Endothelial cell of umbilical vein (primary cell): ENCODE measurements around the gene ANKS6. TPM values are rescaled to one million over a fixed set of nuclear protein-coding genes. Genes with fewer than 3 reads are reported as not detected.

Experiments
- BruUV-seq: library from RNA; stranded (reverse); fragments of 400-500 nt; replicated peaks from 2 replicates; lab custom pipeline; 2021; lab: Mats Ljungman, UMichigan
- CTCF ChIA-PET: fragments of 300-600, 350-600 bp; sonication (Branson Sonifier 250); formaldehyde crosslinking; loops from one replicate; lab custom pipeline; 2021; ENCODE audit warnings: antibody characterized with exemption, inconsistent platforms; lab: Charles Lee
- POLR2A ChIA-PET: fragments of 300-600, 350-600 bp; sonication (Branson Sonifier 250); formaldehyde crosslinking; loops from one replicate; lab custom pipeline; 2021; ENCODE audit warnings: antibody characterized with exemption, inconsistent platforms; lab: Charles Lee
- DNase-seq: peaks from one replicate; pipeline ENCODE4 v3.0.0-alpha.2; 2011; ENCODE audit warnings: low read depth, low spot score
- FAIRE-seq: peaks from 2 replicates; lab custom pipeline; 2011; peaks lifted over from hg19 to GRCh38; lab: Jason Lieb, UNC
- H2AFZ ChIP-seq: 2 replicates; pipeline ENCODE4 v1.6.0; 2012; ENCODE audit warnings: low read depth, low read length, control low read depth, inconsistent platforms
- H3K27ac ChIP-seq: 2 replicates; pipeline ENCODE4 v1.5.1; 2011; ENCODE audit warnings: low read depth, mild to moderate bottlenecking, control low read depth, low read length, moderate library complexity; ENCODE audit not compliant: insufficient read depth
- H3K27me3 ChIP-seq, 2 experiments: 2 replicates each; pipeline versions ENCODE4 v1.6.0 to v1.6.1; 2011; ENCODE audit warnings: low read length in 2 of 2, mixed read lengths in 1 of 2; ENCODE audit not compliant: control insufficient read depth in 2 of 2, insufficient read depth in 2 of 2
- H3K36me3 ChIP-seq, 2 experiments: 2 replicates in 1 of 2; 3 replicates in 1 of 2; pipeline ENCODE4 v1.5.1; 2011; ENCODE audit warnings: low read length in 2 of 2, mild to moderate bottlenecking in 1 of 2, moderate library complexity in 1 of 2; ENCODE audit not compliant: control insufficient read depth in 2 of 2, insufficient read depth in 2 of 2; ENCODE audit errors: extremely low read depth in 1 of 2
- H3K4me1 ChIP-seq: 3 replicates; pipeline ENCODE4 v1.5.1; 2011; ENCODE audit warnings: mild to moderate bottlenecking, low read length; ENCODE audit not compliant: control insufficient read depth, insufficient read depth; ENCODE audit errors: extremely low read depth
- H3K4me2 ChIP-seq: 2 replicates; pipeline ENCODE4 v1.6.1; 2011; ENCODE audit warnings: low read length, control low read depth, mixed read lengths; ENCODE audit not compliant: insufficient read depth
- H3K4me3 ChIP-seq, 3 experiments: fragments of 200-600 bp in 1 of 3; sonication (generic), shearing (Covaris generic) in 1 of 3; replicated peaks in 1 of 3; 2 replicates each; pipeline ENCODE4 v1.5.1; 2011 to 2016; ENCODE audit warnings: control low read depth in 3 of 3, low read length in 3 of 3, mild to moderate bottlenecking in 2 of 3, inconsistent platforms in 1 of 3, low read depth in 1 of 3, moderate library complexity in 1 of 3; ENCODE audit not compliant: insufficient read depth in 1 of 3
- H3K79me2 ChIP-seq: 2 replicates; pipeline ENCODE4 v1.6.0; 2012; ENCODE audit warnings: low read length, inconsistent platforms; ENCODE audit not compliant: control insufficient read depth, insufficient read depth
- H3K9ac ChIP-seq: replicated peaks from 2 replicates; pipeline ENCODE3; 2011; ENCODE audit warnings: low read length, control low read depth; ENCODE audit not compliant: insufficient read depth; ENCODE audit errors: extremely low read depth
- H3K9me1 ChIP-seq: replicated peaks from 3 replicates; pipeline ENCODE4 v1.6.0; 2011; ENCODE audit warnings: mild to moderate bottlenecking, low read length; ENCODE audit not compliant: control insufficient read depth, insufficient read depth; ENCODE audit errors: extremely low read depth
- H3K9me3 ChIP-seq: replicated peaks from 2 replicates; pipeline ENCODE4 v1.5.1; 2012; ENCODE audit warnings: low read length, inconsistent platforms; ENCODE audit not compliant: control insufficient read depth, insufficient read depth
- H4K20me1 ChIP-seq: replicated peaks from 2 replicates; pipeline ENCODE3; 2011; ENCODE audit warnings: mild to moderate bottlenecking, low read length; ENCODE audit not compliant: control insufficient read depth, insufficient read depth; ENCODE audit errors: extremely low read depth
- EZH2 ChIP-seq: IDR thresholded peaks from 2 replicates; pipeline ENCODE4 v1.6.1; 2012; ENCODE audit warnings: borderline replicate concordance, low read depth, mild to moderate bottlenecking, moderate library complexity, low read length, inconsistent platforms; ENCODE audit not compliant: severe bottlenecking
- FOS ChIP-seq: IDR thresholded peaks from 2 replicates; pipeline ENCODE4 v1.6.1; 2011; ENCODE audit warnings: mild to moderate bottlenecking, low read length, moderate library complexity, borderline replicate concordance; ENCODE audit not compliant: insufficient read depth
- MYC ChIP-seq: IDR thresholded peaks from one replicate; pipeline ENCODE4 v1.6.1; 2011; ENCODE audit warnings: mild to moderate bottlenecking, low read depth, low read length
- POLR2A ChIP-seq: IDR thresholded peaks from 2 replicates; pipeline ENCODE4 v1.6.1; 2012; ENCODE audit warnings: low read depth, mild to moderate bottlenecking, control low read depth, low read length
- POLR2AphosphoS5 ChIP-seq: IDR thresholded peaks from 2 replicates; pipeline ENCODE4 v1.6.1; 2012; ENCODE audit warnings: low read depth, mild to moderate bottlenecking, control low read depth, low read length, moderate library complexity; ENCODE audit not compliant: insufficient read depth
- dilution Hi-C: fragments of 300-500 bp; cut with MboI; formaldehyde crosslinking; loops from one replicate; pipeline ENCODE4 v1.15.0; 2019; ENCODE audit warnings: low sequenced_read_pairs; ENCODE audit not compliant: extremely low pct_ligation_motif_present
- intact Hi-C: fragments of 100-400 bp; cut with micrococcal nuclease; formaldehyde crosslinking; loops from one replicate; pipeline ENCODE4 v1.10.0; 2022
- polyA plus RNA-seq, 4 experiments: library from polyadenylated mRNA; depleted of rRNA in 3 of 4; stranded (reverse) in 3 of 4; unstranded in 1 of 4; fragments of >200 nt; gene quantifications; 2 replicates each; pipeline versions ENCODE4 v1.2.1 to v1.2.3, GENCODE V29; 2011 to 2012; ENCODE audit warnings: missing spikeins in 1 of 4
- total RNA-seq: library from RNA; stranded (reverse); gene quantifications from 2 replicates; pipeline ENCODE4 v1.2.3, GENCODE V29; 2021
- TF ChIP-seq, protein P1 (sequence below): IDR thresholded peaks from 2 replicates; pipeline ENCODE4 v1.6.1; 2011; ENCODE audit not compliant: insufficient read depth, insufficient read length
- TF ChIP-seq, protein P2 (sequence below), 2 donors: IDR thresholded peaks; 1 replicate in 1 of 2; 2 replicates in 1 of 2; pipeline ENCODE4 v1.5.1; 2011; ENCODE audit warnings: low read length in 2 of 2, mild to moderate bottlenecking in 2 of 2, moderate library complexity in 2 of 2, control low read depth in 1 of 2, inconsistent platforms in 1 of 2, low read depth in 1 of 2; ENCODE audit not compliant: insufficient read depth in 1 of 2; ENCODE audit errors: extremely low read depth in 1 of 2

ANKS6 gene
- total and polyA plus RNA-seq, 2 donors (not counting 3 experiments of a cell fraction or from before 2014, with no cell fraction given), result 15.5 to 18.6 TPM

- dilution Hi-C loops, result no loop called here
- Histone ChIP-seq H3K79me2 (no peaks in the 10 kb centered on the region), H3K9me3 (no peaks in the 10 kb centered on the region), H3K4me2 (no peak overlapping the region), H3K9ac (no peak overlapping the region), H3K4me3 (no peak overlapping the region), H3K9me1 (no peaks in the 10 kb centered on the region), H3K36me3 (no peaks in the 10 kb centered on the region), H3K27me3 (peaks cover 28 to 30% of the 10 kb centered on the region in 2 experiments), H3K4me1 (no peaks in the 10 kb centered on the region), H2AFZ (no peak overlapping the region), H4K20me1 (no peaks in the 10 kb centered on the region), H3K27ac (no peak overlapping the region)
- ChIA-PET POLR2A (no interaction called here), CTCF (interaction anchor here (0.9 to 1.0 kb wide), 2 partner anchors 26 to 46 kb away, joined by 3 read pairs; no protein-coding TSS in a partner anchor)
- DNase-seq (no peak), FAIRE-seq (no peak)
- TF ChIP-seq POLR2A (no peak), EZH2 (no peak), FOS (no peak), POLR2AphosphoS5 (no peak), MYC (no peak)
- TF ChIP-seq, protein P1, sequence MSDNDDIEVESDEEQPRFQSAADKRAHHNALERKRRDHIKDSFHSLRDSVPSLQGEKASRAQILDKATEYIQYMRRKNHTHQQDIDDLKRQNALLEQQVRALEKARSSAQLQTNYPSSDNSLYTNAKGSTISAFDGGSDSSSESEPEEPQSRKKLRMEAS, result no peak
- TF ChIP-seq, protein P2, sequence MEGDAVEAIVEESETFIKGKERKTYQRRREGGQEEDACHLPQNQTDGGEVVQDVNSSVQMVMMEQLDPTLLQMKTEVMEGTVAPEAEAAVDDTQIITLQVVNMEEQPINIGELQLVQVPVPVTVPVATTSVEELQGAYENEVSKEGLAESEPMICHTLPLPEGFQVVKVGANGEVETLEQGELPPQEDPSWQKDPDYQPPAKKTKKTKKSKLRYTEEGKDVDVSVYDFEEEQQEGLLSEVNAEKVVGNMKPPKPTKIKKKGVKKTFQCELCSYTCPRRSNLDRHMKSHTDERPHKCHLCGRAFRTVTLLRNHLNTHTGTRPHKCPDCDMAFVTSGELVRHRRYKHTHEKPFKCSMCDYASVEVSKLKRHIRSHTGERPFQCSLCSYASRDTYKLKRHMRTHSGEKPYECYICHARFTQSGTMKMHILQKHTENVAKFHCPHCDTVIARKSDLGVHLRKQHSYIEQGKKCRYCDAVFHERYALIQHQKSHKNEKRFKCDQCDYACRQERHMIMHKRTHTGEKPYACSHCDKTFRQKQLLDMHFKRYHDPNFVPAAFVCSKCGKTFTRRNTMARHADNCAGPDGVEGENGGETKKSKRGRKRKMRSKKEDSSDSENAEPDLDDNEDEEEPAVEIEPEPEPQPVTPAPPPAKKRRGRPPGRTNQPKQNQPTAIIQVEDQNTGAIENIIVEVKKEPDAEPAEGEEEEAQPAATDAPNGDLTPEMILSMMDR (IDR thresholded peaks at IDR 0.05; ENCODE audit: extremely low read depth in 1 of 2, insufficient read depth in 1 of 2, low read depth in 1 of 2, low read length in 2 of 2), result no peak
- BruUV-seq, result no TSS peak
- intact Hi-C loops, result no loop called here
Observed at GRCh38 chr9:98801969-98802371, 5.6 kb upstream of the ANKS6 start.
